Gastroesophageal sphincter (tissue), 3 donors: Measurements from ENCODE around the gene RCOR3.

ENCODE experiments used
- CTCF ChIP-seq, 4 experiments: fragments of 200-600 bp in 2 of 4; fragments of 450-650 bp in 2 of 4; sonication (generic) in 1 of 4; IDR thresholded peaks; one replicate each; pipeline ENCODE4 v1.5.1; 2017 to 2019; ENCODE audit warnings: antibody characterized with exemption in 4 of 4, mild to moderate bottlenecking in 2 of 4, moderate library complexity in 2 of 4
- POLR2A ChIP-seq, 2 donors: fragments of 450-650 bp; IDR thresholded peaks; one replicate each; pipeline ENCODE4 v1.6.1; 2017; ENCODE audit warnings: antibody characterized with exemption in 2 of 2, mild to moderate bottlenecking in 2 of 2, moderate library complexity in 1 of 2

GRCh38 chr1:211309617-211310016 is 50.5 kb downstream of the RCOR3 start:
- TF ChIP-seq POLR2A (IDR thresholded peaks at IDR 0.05) (no peak), CTCF (IDR thresholded peaks at IDR 0.05) (no peak)
